Activated naive CD4-positive, alpha-beta T cell treated with anti-CD3 and anti-CD28 coated beads for 36 hours (primary cell): ENCODE measurements around the gene LGI2. TPM values are rescaled to one million over a fixed set of nuclear protein-coding genes. Genes with fewer than 3 reads are reported as not detected.
"Not testable (repeated sequence)": the region's sequence is repeated elsewhere in the genome, so short reads cannot be mapped to it uniquely, and the experiment has no call there.

Source experiments
- CTCF ChIA-PET: fragments of 350-600 bp; sonication (Branson Sonifier 250); formaldehyde crosslinking; loops from one replicate; lab custom pipeline; 2021; ENCODE audit warnings: antibody characterized with exemption; lab: Charles Lee
- DNase-seq: peaks from one replicate; pipeline ENCODE4 v3.0.0-alpha.2; 2020
- H3K27ac Mint-ChIP-seq: one replicate; pipeline ENCODE4 v1.8.0; 2021; ENCODE audit warnings: mild to moderate bottlenecking, mixed read lengths
- H3K27me3 Mint-ChIP-seq: one replicate; pipeline ENCODE4 v1.8.0; 2021; ENCODE audit warnings: low read depth, mixed read lengths
- H3K36me3 Mint-ChIP-seq: one replicate; pipeline ENCODE4 v1.8.0; 2021; ENCODE audit warnings: low read depth, mixed read lengths
- H3K4me1 Mint-ChIP-seq: one replicate; pipeline ENCODE4 v1.8.0; 2021; ENCODE audit warnings: low read depth, mixed read lengths
- H3K4me3 Mint-ChIP-seq: one replicate; pipeline ENCODE4 v1.8.0; 2021; ENCODE audit warnings: mild to moderate bottlenecking, moderate library complexity, mixed read lengths
- H3K9me3 Mint-ChIP-seq: one replicate; pipeline ENCODE4 v1.8.0; 2021; ENCODE audit warnings: mixed read lengths
- intact Hi-C: fragments of 100-400 bp; cut with micrococcal nuclease; formaldehyde crosslinking; loops from one replicate; pipeline ENCODE4 v1.15.1; 2023
- total RNA-seq, 2 experiments: library from RNA; stranded (reverse); gene quantifications; one replicate each; pipeline ENCODE4 v1.2.3, GENCODE V29; 2021

LGI2 gene
- total RNA-seq, 2 experiments from 2014 or later, result not detected

- Mint-ChIP-seq H3K4me3 (no peak overlapping the region), H3K27me3 (peaks cover 6% of the 10 kb centered on the region), H3K4me1 (no peaks in the 10 kb centered on the region), H3K9me3 (no peaks in the 10 kb centered on the region), H3K27ac (no peak overlapping the region), H3K36me3 (no peaks in the 10 kb centered on the region)
- intact Hi-C loops, result no loop called here
- CTCF ChIA-PET, result no interaction called here
- DNase-seq, result no peak
Observed at GRCh38 chr4:25063116-25063515, 32.4 kb upstream of the LGI2 start.

- CTCF ChIA-PET, result no interaction called here
- intact Hi-C loops, result no loop called here
- Mint-ChIP-seq H3K9me3 (no peaks in the 10 kb centered on the region), H3K27ac (no peak overlapping the region), H3K4me1 (no peaks in the 10 kb centered on the region), H3K4me3 (no peak overlapping the region), H3K27me3 (peaks cover 8% of the 10 kb centered on the region), H3K36me3 (no peaks in the 10 kb centered on the region)
- no peak for DNase-seq
Observed at GRCh38 chr4:25062098-25062497, 31.4 kb upstream of the LGI2 start.

GRCh38 chr4:25061602-25062001 lies 30.9 kb upstream of the LGI2 start:
- Mint-ChIP-seq H3K9me3 (no peaks in the 10 kb centered on the region), H3K36me3 (no peaks in the 10 kb centered on the region), H3K4me1 (no peaks in the 10 kb centered on the region), H3K27me3 (peaks cover 11% of the 10 kb centered on the region), H3K27ac (no peak overlapping the region), H3K4me3 (no peak overlapping the region)
- CTCF ChIA-PET, result no interaction called here
- intact Hi-C loops, result no loop called here
- no peak for DNase-seq

GRCh38 chr4:25060963-25061340 lies 30.2 kb upstream of the LGI2 start:
- CTCF ChIA-PET, result no interaction called here
- Mint-ChIP-seq H3K9me3 (no peaks in the 10 kb centered on the region), H3K27ac (no peak overlapping the region), H3K36me3 (no peaks in the 10 kb centered on the region), H3K27me3 (peaks cover 14% of the 10 kb centered on the region), H3K4me1 (no peaks in the 10 kb centered on the region), H3K4me3 (no peak overlapping the region)
- DNase-seq, result no peak
- intact Hi-C loops, result no loop called here

GRCh38 chr4:25060241-25060962 lies 29.7 kb upstream of the LGI2 start:
- H3K36me3 Mint-ChIP-seq, result no peaks in the 10 kb centered on the region
- H3K9me3 Mint-ChIP-seq, result no peaks in the 10 kb centered on the region
- intact Hi-C loops, result no loop called here
- CTCF ChIA-PET, result no interaction called here
- H3K27me3 Mint-ChIP-seq, result peaks cover 14% of the 10 kb centered on the region
- H3K4me3 Mint-ChIP-seq, result no peak overlapping the region
- no peaks in the 10 kb centered on the region for H3K4me1 Mint-ChIP-seq
- DNase-seq, result no peak
- no peak overlapping the region for H3K27ac Mint-ChIP-seq

- H3K27ac Mint-ChIP-seq, result no peak overlapping the region
- H3K27me3 Mint-ChIP-seq, result peaks cover 14% of the 10 kb centered on the region
- intact Hi-C loops, result no loop called here
- no peaks in the 10 kb centered on the region for H3K36me3 Mint-ChIP-seq
- CTCF ChIA-PET, result no interaction called here
- no peaks in the 10 kb centered on the region for H3K4me1 Mint-ChIP-seq
- H3K9me3 Mint-ChIP-seq, result no peaks in the 10 kb centered on the region
- no peak for DNase-seq
- H3K4me3 Mint-ChIP-seq, result no peak overlapping the region
Observed at GRCh38 chr4:25059791-25060190, 29.0 kb upstream of the LGI2 start.

GRCh38 chr4:25058796-25059195 lies 28.1 kb upstream of the LGI2 start:
- CTCF ChIA-PET, result no interaction called here
- no peaks in the 10 kb centered on the region for H3K36me3 Mint-ChIP-seq
- intact Hi-C loops, result no loop called here

GRCh38 chr4:25057299-25057698 lies 26.6 kb upstream of the LGI2 start:
- peaks cover 14% of the 10 kb centered on the region for H3K27me3 Mint-ChIP-seq
- H3K9me3 Mint-ChIP-seq, result no peaks in the 10 kb centered on the region
- no peak overlapping the region for H3K27ac Mint-ChIP-seq
- no peaks in the 10 kb centered on the region for H3K36me3 Mint-ChIP-seq
- intact Hi-C loops, result no loop called here
- CTCF ChIA-PET, result interaction anchor here (0.6 kb wide), 1 partner anchor 48 kb away, joined by 4 read pairs; no protein-coding TSS in a partner anchor
- no peak for DNase-seq
- H3K4me1 Mint-ChIP-seq, result no peaks in the 10 kb centered on the region
- no peak overlapping the region for H3K4me3 Mint-ChIP-seq

More at GRCh38 chr4:25058796-25059195, 28.1 kb upstream of the LGI2 start:
- Mint-ChIP-seq H3K9me3 (no peaks in the 10 kb centered on the region), H3K27me3 (peaks cover 14% of the 10 kb centered on the region), H3K4me1 (no peaks in the 10 kb centered on the region), H3K4me3 (no peak overlapping the region), H3K27ac (no peak overlapping the region)
- no peak for DNase-seq

- not testable (repeated sequence) for H3K4me3 Mint-ChIP-seq, H3K4me1 Mint-ChIP-seq
- peaks cover 12% of the 10 kb centered on the region for H3K27me3 Mint-ChIP-seq
Observed at GRCh38 chr4:25052037-25052436, 21.3 kb upstream of the LGI2 start.

GRCh38 chr4:25051534-25051933 lies 20.8 kb upstream of the LGI2 start:
- Mint-ChIP-seq H3K27me3 (peaks cover 10% of the 10 kb centered on the region), H3K4me3 (no peak overlapping the region), H3K4me1 (no peaks in the 10 kb centered on the region), H3K36me3 (no peaks in the 10 kb centered on the region), H3K27ac (no peak overlapping the region), H3K9me3 (no peaks in the 10 kb centered on the region)
- CTCF ChIA-PET, result no interaction called here
- no peak for DNase-seq
- intact Hi-C loops, result no loop called here

More at GRCh38 chr4:25052037-25052436, 21.3 kb upstream of the LGI2 start:
- H3K36me3 Mint-ChIP-seq, CTCF ChIA-PET, H3K27ac Mint-ChIP-seq, intact Hi-C loops, DNase-seq, H3K9me3 Mint-ChIP-seq: not testable (repeated sequence)

- Mint-ChIP-seq H3K4me3 (no peak overlapping the region), H3K4me1 (no peaks in the 10 kb centered on the region), H3K27me3 (peaks cover 7% of the 10 kb centered on the region), H3K36me3 (no peaks in the 10 kb centered on the region), H3K27ac (no peak overlapping the region), H3K9me3 (no peaks in the 10 kb centered on the region)
- intact Hi-C loops, result no loop called here
- CTCF ChIA-PET, result no interaction called here
- no peak for DNase-seq
Observed at GRCh38 chr4:25050370-25051078, 19.8 kb upstream of the LGI2 start.

- no peaks in the 10 kb centered on the region for H3K36me3 Mint-ChIP-seq
- no peaks in the 10 kb centered on the region for H3K4me1 Mint-ChIP-seq
- intact Hi-C loops, result no loop called here
- no peak for DNase-seq
- H3K27ac Mint-ChIP-seq, result no peak overlapping the region
- no peak overlapping the region for H3K4me3 Mint-ChIP-seq
- CTCF ChIA-PET, result no interaction called here
- peaks cover 23% of the 10 kb centered on the region for H3K27me3 Mint-ChIP-seq
- H3K9me3 Mint-ChIP-seq, result no peaks in the 10 kb centered on the region
Observed at GRCh38 chr4:25043548-25043947, 12.8 kb upstream of the LGI2 start.

- peaks cover 50% of the 10 kb centered on the region for H3K27me3 Mint-ChIP-seq
- DNase-seq, result no peak
- H3K4me1 Mint-ChIP-seq, result peaks cover 4% of the 10 kb centered on the region
- CTCF ChIA-PET, result interaction anchor here (1.1 kb wide), 1 partner anchor 12 kb away, joined by 4 read pairs; no protein-coding TSS in a partner anchor
- no peaks in the 10 kb centered on the region for H3K36me3 Mint-ChIP-seq
- peaks cover 3% of the 10 kb centered on the region for H3K9me3 Mint-ChIP-seq
- H3K27ac Mint-ChIP-seq, result no peak overlapping the region
- intact Hi-C loops, result no loop called here
- H3K4me3 Mint-ChIP-seq, result no peak overlapping the region
Observed at GRCh38 chr4:25033526-25033925, 2.8 kb upstream of the LGI2 start.
